IMR-90 (cell line): ENCODE data around the gene TNF.
A peak's percentile ranks its signal among the peaks of the same experiment; 100 is the strongest.

ENCODE experiments used
- CEBPB ChIP-seq: IDR thresholded peaks from 2 replicates; pipeline ENCODE4 v1.6.1; 2012; ENCODE audit warnings: low read depth, low read length, improper control_type of control experiment
- MAFK ChIP-seq: IDR thresholded peaks from 2 replicates; pipeline ENCODE4 v1.6.1; 2012; ENCODE audit warnings: low read depth, low read length, improper control_type of control experiment
- POLR2A ChIP-seq: IDR thresholded peaks from 2 replicates; pipeline ENCODE4 v1.6.1; 2012; ENCODE audit warnings: mild to moderate bottlenecking, low read depth, low read length
- RFX5 ChIP-seq: IDR thresholded peaks from 2 replicates; pipeline ENCODE4 v1.8.0; 2012; ENCODE audit warnings: low read depth, mild to moderate bottlenecking, low read length, moderate library complexity
- TF ChIP-seq, protein P1 (sequence below): conservative IDR thresholded peaks from 2 replicates; pipeline ENCODE4 v1.5.1; 2012; ENCODE audit warnings: mild to moderate bottlenecking, low read depth, low read length, improper control_type of control experiment

DNA sequence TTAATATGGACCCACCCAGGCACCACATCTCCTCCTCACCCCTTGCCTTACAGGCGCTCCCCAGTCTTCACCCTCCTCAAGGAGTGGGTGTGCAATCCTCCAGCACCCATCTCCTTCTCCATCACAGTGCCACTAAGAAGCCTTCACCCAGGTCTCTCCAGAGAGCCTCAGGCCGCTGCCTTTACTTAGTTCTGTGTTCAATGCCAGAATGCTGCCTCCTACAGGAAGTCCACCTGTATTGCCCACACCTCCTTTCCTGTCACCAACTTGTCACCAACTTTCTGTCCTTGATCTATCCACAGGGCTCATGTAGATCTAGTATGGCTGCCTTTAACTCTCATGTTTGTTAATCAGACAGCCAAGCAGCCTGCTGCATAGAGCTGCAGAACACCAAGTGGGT lies 10.1 kb downstream of the TNF start:
- no peak for TF ChIP-seq RFX5
- TF ChIP-seq, protein P1, sequence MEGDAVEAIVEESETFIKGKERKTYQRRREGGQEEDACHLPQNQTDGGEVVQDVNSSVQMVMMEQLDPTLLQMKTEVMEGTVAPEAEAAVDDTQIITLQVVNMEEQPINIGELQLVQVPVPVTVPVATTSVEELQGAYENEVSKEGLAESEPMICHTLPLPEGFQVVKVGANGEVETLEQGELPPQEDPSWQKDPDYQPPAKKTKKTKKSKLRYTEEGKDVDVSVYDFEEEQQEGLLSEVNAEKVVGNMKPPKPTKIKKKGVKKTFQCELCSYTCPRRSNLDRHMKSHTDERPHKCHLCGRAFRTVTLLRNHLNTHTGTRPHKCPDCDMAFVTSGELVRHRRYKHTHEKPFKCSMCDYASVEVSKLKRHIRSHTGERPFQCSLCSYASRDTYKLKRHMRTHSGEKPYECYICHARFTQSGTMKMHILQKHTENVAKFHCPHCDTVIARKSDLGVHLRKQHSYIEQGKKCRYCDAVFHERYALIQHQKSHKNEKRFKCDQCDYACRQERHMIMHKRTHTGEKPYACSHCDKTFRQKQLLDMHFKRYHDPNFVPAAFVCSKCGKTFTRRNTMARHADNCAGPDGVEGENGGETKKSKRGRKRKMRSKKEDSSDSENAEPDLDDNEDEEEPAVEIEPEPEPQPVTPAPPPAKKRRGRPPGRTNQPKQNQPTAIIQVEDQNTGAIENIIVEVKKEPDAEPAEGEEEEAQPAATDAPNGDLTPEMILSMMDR, result peak; percentile 29; the same call in 1 of the 2 replicates
- no peak for TF ChIP-seq CEBPB
- no peak for TF ChIP-seq MAFK
- no peak for TF ChIP-seq POLR2A
